HepG2 (cell line): Measurements from ENCODE around the gene LYRM4. TPM values are rescaled to one million over a fixed set of nuclear protein-coding genes. Genes with fewer than 3 reads are reported as not detected.

Source experiments
- CBFB ChIP-seq: sonication (generic); formaldehyde crosslinking; IDR thresholded peaks from 2 replicates; pipeline ENCODE4 v1.4.0; 2020; ENCODE audit warnings: missing genetic modification reagents
- CCAR2 ChIP-seq: fragments of 200-400 bp; formaldehyde crosslinking; optimal IDR thresholded peaks from 2 replicates; pipeline ENCODE3; 2018; ENCODE audit warnings: low read depth, mild to moderate bottlenecking, low read length, moderate library complexity
- DDIT3 ChIP-seq: sonication (generic); formaldehyde crosslinking; IDR thresholded peaks from 2 replicates; pipeline ENCODE4 v1.4.0; 2020; ENCODE audit warnings: mild to moderate bottlenecking, missing genetic modification reagents
- GLI4 ChIP-seq: sonication (generic); formaldehyde crosslinking; IDR thresholded peaks from 2 replicates; pipeline ENCODE4 v1.5.1; 2020; ENCODE audit warnings: missing genetic modification reagents, mild to moderate bottlenecking, moderate library complexity, borderline replicate concordance
- NFATC3 ChIP-seq: sonication (generic); formaldehyde crosslinking; IDR thresholded peaks from 2 replicates; pipeline ENCODE4 v1.5.1; 2020; ENCODE audit warnings: mild to moderate bottlenecking, missing genetic modification reagents
- NFRKB ChIP-seq: fragments of 450-650 bp; IDR thresholded peaks from 2 replicates; pipeline ENCODE4 v1.6.1; 2017
- NPAS2 ChIP-seq: sonication (generic); formaldehyde crosslinking; IDR thresholded peaks from 2 replicates; pipeline ENCODE4 v1.8.0; 2022; ENCODE audit warnings: mild to moderate bottlenecking, missing genetic modification reagents, borderline replicate concordance
- RFX5 ChIP-seq: IDR thresholded peaks from 2 replicates; pipeline ENCODE4 v1.6.1; 2011; ENCODE audit warnings: low read depth, low read length, improper control_type of control experiment
- RNF2 ChIP-seq: fragments of 450-650 bp; conservative IDR thresholded peaks from 2 replicates; pipeline ENCODE4 v1.6.1; 2016; ENCODE audit warnings: low read depth
- SOX13 ChIP-seq, 3 experiments: fragments of 450-650 bp in 1 of 3; sonication (generic) in 1 of 3; formaldehyde crosslinking in 1 of 3; IDR thresholded peaks in 2 of 3; conservative IDR thresholded peaks in 1 of 3; 2 replicates each; pipeline versions ENCODE4 v1.5.0 to v1.6.1; 2016 to 2020; ENCODE audit warnings: antibody characterized with exemption in 1 of 3, mild to moderate bottlenecking in 1 of 3, missing compliant biosample characterization in 1 of 3, missing genetic modification reagents in 1 of 3, moderate library complexity in 1 of 3
- TFDP2 ChIP-seq: sonication (generic); formaldehyde crosslinking; IDR thresholded peaks from 2 replicates; pipeline ENCODE4 v1.4.0; 2020; ENCODE audit warnings: missing genetic modification reagents
- UBTF ChIP-seq: sonication (generic); formaldehyde crosslinking; IDR thresholded peaks from 2 replicates; pipeline ENCODE4 v1.4.0; 2020; ENCODE audit warnings: mild to moderate bottlenecking, missing genetic modification reagents
- ZBTB3 ChIP-seq: sonication (generic); formaldehyde crosslinking; IDR thresholded peaks from 2 replicates; pipeline ENCODE4 v1.4.0; 2020; ENCODE audit warnings: low read depth, mild to moderate bottlenecking, moderate library complexity, missing genetic modification reagents, borderline replicate concordance
- ZKSCAN5 ChIP-seq: sonication (generic); formaldehyde crosslinking; IDR thresholded peaks from 2 replicates; pipeline ENCODE4 v1.5.1; 2020; ENCODE audit warnings: mild to moderate bottlenecking, missing genetic modification reagents
- ZNF232 ChIP-seq: sonication (generic); formaldehyde crosslinking; IDR thresholded peaks from 2 replicates; pipeline ENCODE4 v1.4.0; 2020; ENCODE audit warnings: missing genetic modification reagents, borderline replicate concordance
- ZNF335 ChIP-seq: sonication (generic); formaldehyde crosslinking; IDR thresholded peaks from 2 replicates; pipeline ENCODE4 v1.4.0; 2020; ENCODE audit warnings: missing genetic modification reagents
- ZNF841 ChIP-seq: sonication (generic); formaldehyde crosslinking; IDR thresholded peaks from 2 replicates; pipeline ENCODE4 v1.8.1; 2023; ENCODE audit warnings: missing genetic modification reagents, borderline replicate concordance
- ZNF879 ChIP-seq: sonication (generic); formaldehyde crosslinking; IDR thresholded peaks from 2 replicates; pipeline ENCODE4 v1.8.1; 2023; ENCODE audit warnings: missing genetic modification reagents
- ZSCAN25 ChIP-seq: sonication (generic); formaldehyde crosslinking; IDR thresholded peaks from 2 replicates; pipeline ENCODE4 v1.8.0; 2022; ENCODE audit warnings: mild to moderate bottlenecking, missing genetic modification reagents
- polyA plus RNA-seq, 8 experiments: library from polyadenylated mRNA; depleted of rRNA in 3 of 8; stranded (reverse) in 7 of 8; unstranded in 1 of 8; fragments of >200 nt; fragmentation: Illumina TruSeq in 4 of 8; extraction: Trizol in 4 of 8; gene quantifications; 2 replicates each; pipeline versions ENCODE4 v1.2.1 to v1.2.3, GENCODE V29; 2011 to 2016; ENCODE audit warnings: low read depth in 4 of 8, missing spikeins in 1 of 8, mixed read lengths in 1 of 8; ENCODE audit not compliant: insufficient read depth in 1 of 8
- total RNA-seq, 5 experiments: library from RNA; depleted of rRNA; stranded (reverse); fragments of >200 nt; fragmentation: Illumina TruSeq; extraction: Trizol; gene quantifications; 2 replicates each; pipeline ENCODE4 v1.2.3, GENCODE V29; 2016; ENCODE audit warnings: low read depth in 1 of 5
- TF ChIP-seq, protein P1 (sequence below): sonication (generic); formaldehyde crosslinking; IDR thresholded peaks from 2 replicates; pipeline ENCODE4 v1.8.0; 2023; ENCODE audit warnings: mild to moderate bottlenecking, missing genetic modification reagents
- TF ChIP-seq, protein P2 (sequence below): IDR thresholded peaks from 2 replicates; pipeline ENCODE4 v1.6.1; 2016; ENCODE audit warnings: low read depth

LYRM4 gene
- total and polyA plus RNA-seq, 2 of the 13 experiments (the other 11 are each of a cell fraction or from before 2014, with no cell fraction given) = 64.6 to 67.5 TPM

DNA sequence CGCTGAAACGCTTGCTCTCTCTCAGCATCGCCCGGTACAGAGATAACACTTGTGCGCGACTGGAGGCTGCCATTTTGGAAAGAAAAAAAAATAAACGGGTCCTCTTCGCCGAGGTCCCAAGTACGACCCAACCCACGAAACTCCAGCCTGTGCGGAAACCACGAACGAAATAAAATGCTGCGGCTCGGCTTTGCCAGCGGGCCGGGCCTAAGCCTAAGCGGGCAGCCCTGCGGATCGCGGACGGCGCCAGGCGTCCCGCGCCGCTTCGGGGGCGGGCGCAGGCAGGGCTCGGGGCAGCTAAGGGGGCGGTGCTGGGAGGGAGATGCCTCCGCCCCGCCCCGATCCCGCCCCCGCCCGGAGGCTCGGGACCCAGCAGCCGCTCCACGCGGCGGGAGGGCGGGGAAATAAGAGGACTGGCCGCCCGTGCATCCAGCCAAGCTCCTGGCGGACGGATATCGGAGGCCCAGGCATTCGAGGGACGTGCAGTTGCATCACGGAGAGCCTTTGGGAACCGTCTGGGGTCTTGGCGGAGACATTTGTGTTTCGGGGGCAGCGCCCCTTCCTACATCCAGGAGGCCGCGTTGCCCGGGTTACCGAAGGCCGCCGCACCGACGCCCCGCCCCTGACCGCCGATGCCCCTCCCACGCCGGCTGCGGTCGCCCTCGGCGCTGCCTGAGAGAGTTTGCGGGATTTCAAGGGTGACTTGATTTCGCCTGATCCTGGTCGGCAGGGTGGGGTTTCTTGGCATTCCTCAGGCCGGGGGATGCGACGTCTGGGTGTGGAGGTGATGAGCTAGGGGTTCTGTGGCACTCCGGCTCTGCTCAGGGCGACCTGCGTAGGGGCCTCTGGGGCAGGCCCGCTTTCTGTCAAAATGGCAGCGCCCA, at the start of gene LYRM4, which contains the start of gene FARS2 (continued):
- no peak for TF ChIP-seq NPAS2 (CRISPR knock-in tag)
- TF ChIP-seq, protein P1, sequence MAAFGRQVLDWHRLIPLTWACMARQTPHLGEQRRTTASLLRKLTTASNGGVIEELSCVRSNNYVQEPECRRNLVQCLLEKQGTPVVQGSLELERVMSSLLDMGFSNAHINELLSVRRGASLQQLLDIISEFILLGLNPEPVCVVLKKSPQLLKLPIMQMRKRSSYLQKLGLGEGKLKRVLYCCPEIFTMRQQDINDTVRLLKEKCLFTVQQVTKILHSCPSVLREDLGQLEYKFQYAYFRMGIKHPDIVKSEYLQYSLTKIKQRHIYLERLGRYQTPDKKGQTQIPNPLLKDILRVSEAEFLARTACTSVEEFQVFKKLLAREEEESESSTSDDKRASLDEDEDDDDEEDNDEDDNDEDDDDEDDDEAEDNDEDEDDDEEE (CRISPR knock-in tag) = peak; percentile 87; the same call in 1 of the 2 replicates
- TF ChIP-seq ZBTB3 (CRISPR knock-in tag) = no peak
- peak; percentile 53; the same call in 1 of the 2 replicates for TF ChIP-seq TFDP2 (CRISPR knock-in tag)
- TF ChIP-seq NFRKB = 0 out of 2 replicates have a peak, but pooled peaks have one; percentile 31
- TF ChIP-seq ZKSCAN5 = no peak
- TF ChIP-seq, protein P2, sequence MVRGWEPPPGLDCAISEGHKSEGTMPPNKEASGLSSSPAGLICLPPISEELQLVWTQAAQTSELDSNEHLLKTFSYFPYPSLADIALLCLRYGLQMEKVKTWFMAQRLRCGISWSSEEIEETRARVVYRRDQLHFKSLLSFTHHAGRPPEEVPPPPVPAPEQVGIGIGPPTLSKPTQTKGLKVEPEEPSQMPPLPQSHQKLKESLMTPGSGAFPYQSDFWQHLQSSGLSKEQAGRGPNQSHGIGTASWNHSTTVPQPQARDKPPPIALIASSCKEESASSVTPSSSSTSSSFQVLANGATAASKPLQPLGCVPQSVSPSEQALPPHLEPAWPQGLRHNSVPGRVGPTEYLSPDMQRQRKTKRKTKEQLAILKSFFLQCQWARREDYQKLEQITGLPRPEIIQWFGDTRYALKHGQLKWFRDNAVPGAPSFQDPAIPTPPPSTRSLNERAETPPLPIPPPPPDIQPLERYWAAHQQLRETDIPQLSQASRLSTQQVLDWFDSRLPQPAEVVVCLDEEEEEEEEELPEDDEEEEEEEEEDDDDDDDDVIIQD (CRISPR knock-in tag) = no peak
- TF ChIP-seq RFX5 = no peak
- no peak for TF ChIP-seq DDIT3 (CRISPR knock-in tag)
- TF ChIP-seq UBTF (CRISPR knock-in tag) = peak; percentile 37; the same call in 1 of the 2 replicates
- no peak for TF ChIP-seq ZNF841 (CRISPR knock-in tag)
- TF ChIP-seq CCAR2 = no peak
- peak; percentile 53 for TF ChIP-seq CBFB (CRISPR knock-in tag)
- 0 out of 2 replicates have a peak, but pooled peaks have one; percentile 21 for TF ChIP-seq ZSCAN25 (CRISPR knock-in tag)
- peak; percentile 70; the same call in 1 of the 2 replicates for TF ChIP-seq NFATC3
- TF ChIP-seq ZNF335 (CRISPR knock-in tag) = peak; percentile 99
- TF ChIP-seq SOX13 (IDR thresholded peaks at IDR 0.05) = no peak; the same call in 1 of the 2 replicates
- 0 out of 4 replicates have a peak, but pooled peaks of 1 of the 2 experiments have one; percentile 14 for TF ChIP-seq SOX13 (CRISPR knock-in tag; conservative IDR thresholded peaks at IDR 0.05 in 1 of 2, IDR thresholded peaks at IDR 0.05 in 1 of 2)
- 0 out of 2 replicates have a peak, but pooled peaks have one; percentile 73 for TF ChIP-seq ZNF879 (CRISPR knock-in tag)
- TF ChIP-seq ZNF232 (CRISPR knock-in tag) = peak; percentile 69; the same call in 1 of the 2 replicates
- no peak for TF ChIP-seq RNF2
- no peak; the same call in 1 of the 2 replicates for TF ChIP-seq GLI4 (CRISPR knock-in tag)
